Mesenteric fat pad (tissue), 1 donor: ENCODE data around the gene SUMO3. TPM values are rescaled to one million over a fixed set of nuclear protein-coding genes. Genes with fewer than 3 reads are reported as not detected.

ENCODE experiments used
- DNase-seq: peaks from one replicate; pipeline ENCODE4 v3.0.0-alpha.2; 2020; ENCODE audit warnings: low spot score
- total RNA-seq: library from RNA; stranded (reverse); fragmentation: NEBNext Ultra II Directional; extraction: Animal tissue kit (Norgen Biotek cat#: 25700); gene quantifications from one replicate; pipeline ENCODE4 v1.2.1, GENCODE V29; 2021
- donor health status: DM: yes; HTN: yes; CAD: no.

The SUMO3 gene
- total RNA-seq, 1 donor from 2014 or later = 82.2 TPM

- DNase-seq = no peak
Measured at GRCh38 chr21:44780767-44781459, 36.9 kb downstream of the SUMO3 start.

- DNase-seq = peak; percentile 72
Measured at GRCh38 chr21:44780137-44780502, 37.7 kb downstream of the SUMO3 start.

GRCh38 chr21:44779417-44780136, 38.3 kb downstream of the SUMO3 start:
- no peak for DNase-seq

GRCh38 chr21:44778983-44779382, 38.9 kb downstream of the SUMO3 start:
- DNase-seq = no peak

GRCh38 chr21:44778499-44778911, 39.4 kb downstream of the SUMO3 start:
- no peak for DNase-seq

DNA sequence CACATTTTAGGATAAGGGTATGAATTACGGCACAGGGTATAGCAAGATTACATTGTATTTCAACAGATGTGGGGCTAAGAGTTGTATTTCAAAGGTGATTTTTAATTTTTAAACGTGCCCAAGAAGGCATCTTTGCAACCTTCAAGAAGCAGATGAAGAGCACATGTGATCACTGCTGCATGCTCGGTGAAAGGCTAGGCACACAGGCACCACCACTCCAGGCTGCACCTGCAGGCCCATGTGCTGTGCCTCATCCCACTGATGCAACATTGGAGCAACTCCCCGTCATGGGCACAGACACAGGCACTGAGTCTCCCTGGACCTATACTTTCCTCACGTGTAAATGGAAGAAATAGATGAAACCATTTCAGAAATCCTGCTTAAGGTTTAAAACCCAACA, 39.8 kb downstream of the SUMO3 start:
- no peak for DNase-seq

DNA sequence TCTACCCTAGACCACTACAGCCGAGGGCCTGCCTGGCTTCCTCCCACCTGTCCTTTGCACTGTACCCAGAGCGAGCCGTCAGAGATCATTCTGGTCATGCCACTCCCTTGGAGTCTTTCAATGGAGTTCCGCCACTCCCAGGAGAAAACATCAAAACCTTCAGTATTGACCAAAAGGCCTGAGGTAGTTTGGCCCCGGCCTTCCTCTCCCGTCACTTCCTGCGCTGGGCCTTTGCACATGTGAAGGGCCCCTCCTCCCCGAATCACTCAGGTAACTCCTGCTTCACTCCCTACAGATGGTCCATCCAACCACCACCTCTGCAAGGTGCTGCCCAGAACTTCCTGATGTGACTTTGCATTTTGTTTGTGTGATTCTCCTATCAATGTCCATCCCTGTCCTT, 42.9 kb downstream of the SUMO3 start:
- peak; percentile 79 for DNase-seq

DNA sequence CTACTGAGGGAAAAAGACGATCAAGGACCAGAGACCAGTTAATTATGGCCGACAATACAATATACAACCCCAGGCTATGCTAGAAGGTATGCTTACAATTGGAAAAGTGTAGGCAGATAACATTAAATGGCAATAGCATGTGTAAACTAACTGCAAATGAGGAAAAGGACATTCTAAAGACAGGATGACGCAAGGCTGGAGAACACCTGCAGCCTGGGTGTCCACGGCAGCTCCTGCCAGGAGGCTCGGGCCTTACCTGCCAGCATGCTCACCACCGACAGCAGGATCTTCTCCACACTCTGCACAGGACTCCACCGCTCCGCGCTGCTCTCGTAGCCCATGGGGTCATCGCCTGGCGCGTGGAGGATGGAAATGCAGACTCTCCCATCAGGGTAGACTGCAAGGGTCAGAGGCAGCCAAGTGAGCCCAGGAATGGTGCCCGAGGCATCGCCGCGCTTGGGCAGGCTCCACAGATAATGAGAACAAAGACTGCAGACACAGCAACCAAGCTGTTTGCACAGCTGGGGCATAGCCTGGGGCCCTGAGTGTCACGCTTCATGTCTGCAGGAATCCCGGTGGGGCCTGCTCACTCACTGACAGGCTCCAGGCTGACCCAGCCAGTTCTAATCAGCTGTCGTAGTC, 44.5 kb downstream of the SUMO3 start:
- DNase-seq = peak; percentile 64

DNA sequence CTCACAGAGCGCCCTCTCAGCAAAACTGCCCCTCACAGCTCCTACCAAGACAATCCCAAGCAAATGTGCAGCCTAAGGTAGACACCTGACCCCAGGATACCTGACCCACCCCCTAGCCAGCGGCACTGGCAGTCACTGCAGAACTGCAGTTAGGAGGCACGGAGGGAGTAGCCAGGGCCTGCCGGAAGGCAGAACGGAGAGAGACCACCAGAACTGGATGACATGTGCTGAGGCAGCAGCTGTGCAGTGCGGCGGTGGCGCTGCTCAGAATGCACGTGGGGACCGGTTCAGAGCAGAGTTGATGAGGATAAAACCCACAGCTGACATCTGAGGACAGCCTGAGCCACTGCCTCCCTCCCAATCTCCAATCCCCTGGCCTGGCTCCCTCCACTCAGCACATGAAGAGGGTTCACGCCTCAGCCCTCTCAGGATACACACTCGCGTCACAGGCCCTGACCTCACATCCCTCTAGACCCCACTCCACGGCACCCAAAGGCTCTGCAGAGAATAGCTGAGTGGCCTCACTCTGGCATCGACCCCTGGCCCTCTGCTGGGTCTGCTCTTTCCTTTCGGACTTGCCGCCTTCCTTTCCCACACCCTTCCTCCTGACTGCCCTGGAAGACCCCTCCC, 45.9 kb downstream of the SUMO3 start:
- DNase-seq = peak; percentile 86

- DNase-seq = peak; percentile 83
Measured at GRCh38 chr21:44767834-44768831, 49.7 kb downstream of the SUMO3 start.

DNA sequence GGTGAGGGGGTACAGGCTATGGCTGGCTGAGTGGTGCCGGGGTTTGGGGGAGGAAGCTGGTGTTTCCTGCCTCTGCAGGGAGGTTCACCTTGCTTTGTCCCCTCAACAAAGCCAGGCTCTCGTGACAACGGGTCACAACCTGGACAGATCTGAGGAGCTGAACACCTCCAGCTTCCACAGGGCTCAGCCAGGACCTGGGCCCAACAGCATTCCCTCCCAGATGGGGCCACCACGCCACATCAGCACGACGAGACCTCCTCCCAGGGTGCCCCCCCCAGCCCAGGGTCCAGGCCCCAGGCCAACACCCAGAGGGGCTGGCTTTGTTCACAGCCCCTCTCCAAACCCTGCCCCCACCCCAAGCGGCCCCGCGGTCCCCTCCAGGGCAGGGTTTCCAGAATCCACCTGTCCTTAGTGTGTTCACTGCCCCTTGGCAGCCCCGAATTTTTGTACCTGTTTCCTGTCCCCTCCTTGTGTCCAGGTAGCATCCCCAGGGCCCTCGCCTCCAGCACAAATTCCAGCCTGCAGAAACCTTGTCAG, 51.0 kb downstream of the SUMO3 start:
- DNase-seq = peak; percentile 80

- peak; percentile 76 for DNase-seq
Measured at GRCh38 chr21:44766014-44766817, 51.6 kb downstream of the SUMO3 start.

DNA sequence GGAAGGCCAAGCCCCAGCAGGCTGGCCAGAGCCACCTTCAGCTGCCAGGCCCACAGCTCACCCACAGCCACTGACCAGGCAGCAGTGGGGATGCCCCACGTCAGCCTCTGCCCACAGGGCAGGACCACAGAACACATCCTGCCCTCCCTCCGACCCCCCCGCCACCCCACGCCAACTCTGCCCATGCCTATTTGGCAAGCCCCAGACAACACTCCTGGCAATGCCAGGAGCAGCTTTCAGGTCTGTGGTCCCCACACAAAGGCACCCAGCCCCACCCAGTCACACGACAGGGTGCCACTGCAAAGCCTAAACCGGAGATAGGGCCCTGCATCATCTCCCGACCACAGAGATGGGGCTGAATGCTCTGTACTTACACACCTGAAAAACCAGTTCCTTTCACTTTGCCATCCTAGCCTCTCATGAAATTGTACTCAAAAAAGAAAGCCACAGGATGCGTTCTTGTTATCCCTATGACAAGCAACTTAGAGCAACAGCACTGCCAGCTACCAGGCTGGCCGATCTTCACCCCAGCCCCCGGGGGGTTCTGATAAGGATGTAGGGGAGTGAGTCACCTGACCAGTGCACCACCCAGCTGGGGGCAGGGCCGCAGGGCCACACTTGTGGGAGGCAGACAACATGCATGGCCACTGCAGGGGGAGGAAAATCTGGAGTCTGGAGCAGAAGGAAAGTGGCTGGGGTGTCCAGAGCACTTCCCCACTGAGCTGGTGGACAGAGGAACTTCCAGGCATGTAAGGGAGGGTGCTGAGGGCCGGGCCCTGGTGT, 52.4 kb downstream of the SUMO3 start:
- peak; percentile 59 for DNase-seq

- DNase-seq = peak; percentile 83
Measured at GRCh38 chr21:44764319-44765230, 53.3 kb downstream of the SUMO3 start.

DNA sequence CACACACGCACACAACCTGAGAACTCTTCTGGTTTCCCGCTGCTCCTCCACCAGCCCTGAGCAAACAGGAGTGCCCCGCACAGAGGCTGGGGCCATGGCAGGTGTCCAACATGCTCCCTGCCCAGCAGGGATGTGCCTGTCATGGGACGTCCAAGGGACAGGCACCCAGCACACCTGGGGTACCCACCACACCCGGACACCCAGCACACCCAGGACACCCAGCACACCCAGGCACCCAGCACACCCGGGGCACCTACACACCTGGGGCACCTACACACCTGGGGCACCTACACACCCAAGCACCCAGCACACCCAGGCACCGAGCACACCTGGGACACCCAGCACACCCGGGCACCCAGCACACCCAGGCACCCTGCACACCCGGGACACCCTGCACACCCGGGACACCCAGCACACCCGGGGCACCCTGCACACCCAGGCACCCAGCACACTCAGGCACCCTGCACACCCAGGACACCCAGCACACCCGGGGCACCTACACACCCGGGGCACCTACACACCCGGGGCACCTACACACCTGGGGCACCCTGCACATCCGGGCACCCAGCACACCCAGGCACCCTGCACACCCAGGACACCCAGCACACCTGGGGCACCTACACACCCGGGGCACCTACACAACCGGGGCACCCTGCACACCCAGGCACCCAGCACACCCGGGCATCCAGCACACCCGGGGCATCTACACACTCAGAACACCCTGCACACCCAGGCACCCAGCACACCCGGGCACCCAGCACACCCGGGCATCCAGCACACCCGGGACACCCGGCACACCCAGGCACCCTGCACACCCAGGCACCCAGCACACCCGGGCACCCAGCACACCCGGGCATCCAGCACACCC, 54.2 kb downstream of the SUMO3 start:
- peak; percentile 60 for DNase-seq

DNA sequence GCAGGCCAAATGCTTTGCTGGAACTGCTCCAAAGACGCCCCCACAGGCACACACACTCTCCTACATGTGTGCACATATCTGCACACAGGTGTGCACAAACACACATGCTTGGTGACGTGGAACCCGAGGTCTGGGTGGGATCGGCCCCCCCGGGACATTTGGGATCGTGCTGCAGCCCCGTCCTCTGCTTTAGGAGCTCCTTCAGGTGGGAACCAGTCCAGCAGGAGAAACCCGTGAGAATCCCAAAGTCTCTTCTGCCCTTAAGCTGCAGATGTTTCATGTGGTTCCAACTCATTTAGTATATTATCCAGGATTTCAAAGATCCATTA, 54.8 kb downstream of the SUMO3 start:
- peak; percentile 45 for DNase-seq
